Kidney capillary endothelial cell (primary cell): ENCODE results near the gene RAB7A.

Source experiments
- DNase-seq: peaks from one replicate; pipeline ENCODE4 v3.0.0-alpha.2; 2018; ENCODE audit warnings: low spot score

RAB7A gene

GRCh38 chr3:128853826-128854225 is 127.8 kb downstream of the RAB7A start:
- no peak for DNase-seq

DNA sequence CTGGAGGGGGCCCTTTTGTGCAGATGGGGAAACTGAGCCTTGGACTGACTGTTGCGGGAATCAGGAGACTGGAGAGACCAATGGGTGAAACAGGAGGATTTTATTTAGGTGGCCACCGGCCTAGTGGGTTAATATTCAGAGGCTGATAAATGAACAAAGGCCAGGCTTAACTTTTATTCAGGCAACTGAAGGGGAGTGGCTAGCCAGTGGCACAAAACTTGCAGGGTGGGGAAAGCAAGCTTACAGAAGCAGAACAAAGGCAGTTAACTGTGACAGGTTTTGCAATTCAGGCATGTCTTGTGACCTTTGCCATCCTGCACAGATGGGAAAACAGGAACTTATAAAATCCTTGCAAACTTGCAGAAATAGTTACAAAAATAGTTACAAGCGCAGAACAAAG is 128.5 kb downstream of the RAB7A start:
- DNase-seq = no peak

DNA sequence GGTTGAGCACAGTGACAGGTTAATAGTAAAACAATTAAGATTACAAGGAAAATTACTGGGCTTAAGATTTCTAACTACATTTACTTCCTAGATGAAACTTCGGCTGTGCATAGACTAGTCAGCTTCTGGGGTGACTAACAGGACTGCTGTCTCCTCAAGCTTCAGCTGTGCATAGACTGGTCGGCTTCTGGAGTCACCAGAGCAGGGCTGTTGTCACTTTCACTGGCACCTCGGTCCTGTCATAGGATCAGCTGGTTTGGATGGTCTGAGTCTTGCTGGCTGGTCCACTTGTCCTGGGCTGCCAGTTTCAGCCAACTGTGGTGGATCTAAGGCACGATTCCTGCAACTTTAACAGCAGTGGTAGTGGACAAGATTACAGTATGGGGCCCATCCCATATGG is 129.6 kb downstream of the RAB7A start:
- no peak for DNase-seq

- DNase-seq = no peak
Measured at GRCh38 chr3:128858167-128858566, 132.2 kb downstream of the RAB7A start.

- DNase-seq = no peak
Measured at GRCh38 chr3:128859630-128860029, 133.6 kb downstream of the RAB7A start.

DNA sequence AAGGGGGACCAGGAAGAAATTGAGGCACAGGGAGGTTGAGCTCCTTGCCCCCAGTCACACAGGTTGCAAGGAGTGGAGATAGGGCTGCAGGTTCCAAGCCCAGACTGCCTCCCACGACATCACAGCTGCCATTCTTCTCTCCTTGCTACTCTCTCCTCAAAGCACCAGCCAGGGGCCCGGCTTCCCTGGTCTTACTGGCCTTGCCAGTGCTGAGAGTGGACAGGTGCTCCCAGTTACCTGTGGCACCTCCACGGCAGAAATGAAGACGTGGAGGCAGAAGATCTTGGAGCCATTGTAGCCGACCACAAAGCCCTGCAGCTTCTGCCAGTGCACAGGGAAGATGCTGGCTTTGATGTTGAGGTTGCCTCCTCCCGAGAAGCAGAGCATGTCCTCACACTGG is 135.5 kb downstream of the RAB7A start:
- DNase-seq = no peak

- DNase-seq = no peak
Measured at GRCh38 chr3:128863560-128863959, 137.6 kb downstream of the RAB7A start.
